ENCODE results near the gene USP12. TPM values are rescaled to one million over a fixed set of nuclear protein-coding genes. Genes with fewer than 3 reads are reported as not detected.

The USP12 gene
- total and polyA plus RNA-seq, 2 experiments from 2014 or later: 18.4 to 39.3 TPM

- H3K27me3 ChIP-seq (ENCODE audit: insufficient read depth): no peaks in the 10 kb centered on the region
- H3K79me2 ChIP-seq (replicated peaks; ENCODE audit: insufficient read depth): peaks cover 100% of the 10 kb centered on the region
- peaks cover 25% of the 10 kb centered on the region for H3K4me1 Mint-ChIP-seq
- no peak overlapping the region for H3K4me2 ChIP-seq
- no peaks in the 10 kb centered on the region for H3K9me2 ChIP-seq (ENCODE audit: insufficient read depth)
- TF ChIP-seq NANOG (IDR thresholded peaks at IDR 0.05; ENCODE audit: borderline replicate concordance): no peak
- TF ChIP-seq JUNB (IDR thresholded peaks at IDR 0.05; ENCODE audit: unreplicated experiment): no peak
- no peak for TF ChIP-seq POLR2AphosphoS5 (IDR thresholded peaks at IDR 0.05; ENCODE audit: low read depth)
- TF ChIP-seq REST (IDR thresholded peaks at IDR 0.05; ENCODE audit: unreplicated experiment): no peak
- peaks cover 6% of the 10 kb centered on the region; the same call in 1 of the 2 replicates for H3K36me3 ChIP-seq (ENCODE audit: insufficient read depth)
- H3K27ac Mint-ChIP-seq: no peak overlapping the region
- no peak for DNase-seq (ENCODE audit: low spot score)
- no peak overlapping the region for H3K27ac ChIP-seq (ENCODE audit: low read depth)
- H3K4me3 Mint-ChIP-seq: no peak overlapping the region
- H3F3A ChIP-seq (replicated peaks; ENCODE audit: low read depth): no peaks in the 10 kb centered on the region
- peaks cover 38% of the 10 kb centered on the region for H3K36me3 Mint-ChIP-seq (ENCODE audit: low read depth)
- H3K4me1 ChIP-seq (ENCODE audit: insufficient read depth): peaks cover 26% of the 10 kb centered on the region
- H3K9me3 Mint-ChIP-seq: peaks cover 22% of the 10 kb centered on the region
- H4K20me1 ChIP-seq (replicated peaks; ENCODE audit: insufficient read depth): peaks cover 11% of the 10 kb centered on the region; the same call in 1 of the 2 replicates
- H3K4me3 ChIP-seq: no peak overlapping the region
- no peak overlapping the region for H2AFZ ChIP-seq
- ATAC-seq: no peak
- peaks cover 2% of the 10 kb centered on the region for H3K27me3 Mint-ChIP-seq (ENCODE audit: insufficient read depth, low read depth, poor library complexity)
These were observed 32.0 kb downstream of the USP12 start for GRCh38 chr13:27139565-27139964.

GRCh38 chr13:27138457-27139093 is 33.0 kb downstream of the USP12 start:
- peaks cover 37% of the 10 kb centered on the region for H3K36me3 Mint-ChIP-seq (ENCODE audit: low read depth)
- Histone ChIP-seq H4K20me1 (replicated peaks; ENCODE audit: insufficient read depth) (peaks cover 11% of the 10 kb centered on the region; the same call in 1 of the 2 replicates), H3K27me3 (ENCODE audit: insufficient read depth) (no peaks in the 10 kb centered on the region), H3K4me3 (no peak overlapping the region), H2AFZ (no peak overlapping the region), H3K27ac (ENCODE audit: low read depth) (peak overlapping the region; percentile 22; the same call in 1 of the 2 replicates), H3K4me2 (no peak overlapping the region), H3K9me2 (ENCODE audit: insufficient read depth) (no peaks in the 10 kb centered on the region), H3K79me2 (replicated peaks; ENCODE audit: insufficient read depth) (peaks cover 100% of the 10 kb centered on the region), H3K36me3 (ENCODE audit: insufficient read depth) (peaks cover 6% of the 10 kb centered on the region; the same call in 1 of the 2 replicates), H3K4me1 (ENCODE audit: insufficient read depth) (peaks cover 35% of the 10 kb centered on the region), H3F3A (replicated peaks; ENCODE audit: low read depth) (no peaks in the 10 kb centered on the region)
- peaks cover 2% of the 10 kb centered on the region for H3K27me3 Mint-ChIP-seq (ENCODE audit: insufficient read depth, low read depth, poor library complexity)
- peak; percentile 42 for ATAC-seq
- H3K9me3 Mint-ChIP-seq: peaks cover 20% of the 10 kb centered on the region
- H3K4me3 Mint-ChIP-seq: no peak overlapping the region
- peaks cover 28% of the 10 kb centered on the region for H3K4me1 Mint-ChIP-seq
- no peak for DNase-seq (ENCODE audit: low spot score)
- no peak overlapping the region; the same call in 1 of the 2 replicates for H3K27ac Mint-ChIP-seq
- TF ChIP-seq ZNF114 (CRISPR knock-in tag; IDR thresholded peaks at IDR 0.05) (no peak), POLR2AphosphoS5 (IDR thresholded peaks at IDR 0.05; ENCODE audit: low read depth) (no peak), ETS1 (IDR thresholded peaks at IDR 0.05) (no peak), ZNF462 (CRISPR knock-in tag; IDR thresholded peaks at IDR 0.05) (no peak)

Data from GM23338 (cell line).